Natural killer cell (primary cell): ENCODE data around the gene RGP1. TPM values are rescaled to one million over a fixed set of nuclear protein-coding genes. Genes with fewer than 3 reads are reported as not detected.
A peak's percentile ranks its signal among the peaks of the same experiment; 100 is the strongest.

Experiments used
- ATAC-seq, 3 donors: fragments of 150-1000 bp in 2 of 3; fragments of 200-7000 bp in 1 of 3; cut with Tn5 transposase; 1 replicate in 1 of 3; 2 replicates in 2 of 3; pipeline ENCODE4 v1.10.0; 2021; ENCODE audit warnings: mild to moderate bottlenecking in 2 of 3, moderate library complexity in 2 of 3
- DNase-seq, 2 donors: peaks; one replicate each; pipeline versions ENCODE4 v3.0.0 to v3.0.0-alpha.2; 2013 to 2021; ENCODE audit warnings: mixed read lengths in 1 of 2
- H3K27ac ChIP-seq: one replicate; pipeline ENCODE4 v1.5.1; 2013; ENCODE audit warnings: mild to moderate bottlenecking, low read length
- H3K27me3 ChIP-seq: one replicate; pipeline ENCODE4 v1.6.1; 2013; ENCODE audit warnings: low read length; ENCODE audit not compliant: control insufficient read depth, insufficient read depth
- H3K36me3 ChIP-seq: one replicate; pipeline ENCODE4 v1.6.1; 2013; ENCODE audit warnings: low read length; ENCODE audit not compliant: control insufficient read depth, insufficient read depth
- H3K4me1 ChIP-seq: one replicate; pipeline ENCODE4 v1.6.1; 2013; ENCODE audit warnings: low read length; ENCODE audit not compliant: control insufficient read depth, insufficient read depth
- H3K4me3 ChIP-seq: one replicate; pipeline ENCODE4 v1.5.1; 2013; ENCODE audit warnings: low read length
- H3K9me3 ChIP-seq: one replicate; pipeline ENCODE4 v1.6.1; 2013; ENCODE audit warnings: low read length; ENCODE audit not compliant: control insufficient read depth, insufficient read depth
- H3K27ac Mint-ChIP-seq, 2 donors: one replicate each; pipeline ENCODE4 v1.8.0; 2022; ENCODE audit warnings: mild to moderate bottlenecking in 2 of 2, mixed read lengths in 2 of 2, moderate library complexity in 1 of 2
- H3K27me3 Mint-ChIP-seq, 2 donors: one replicate each; pipeline ENCODE4 v1.8.0; 2022; ENCODE audit warnings: low read depth in 2 of 2, mixed read lengths in 2 of 2
- H3K36me3 Mint-ChIP-seq: one replicate; pipeline ENCODE4 v1.8.0; 2022; ENCODE audit warnings: mixed read lengths
- H3K4me1 Mint-ChIP-seq, 2 donors: one replicate each; pipeline ENCODE4 v1.8.0; 2022; ENCODE audit warnings: mixed read lengths in 2 of 2
- H3K4me3 Mint-ChIP-seq: one replicate; pipeline ENCODE4 v1.8.0; 2022; ENCODE audit warnings: mild to moderate bottlenecking, moderate library complexity, mixed read lengths
- H3K9me3 Mint-ChIP-seq, 2 donors: one replicate each; pipeline ENCODE4 v1.8.0; 2022; ENCODE audit warnings: mixed read lengths in 2 of 2
- WGBS: methylation state at CpG from one replicate; pipeline ENCODE4 v1.1.7; 2013; ENCODE audit warnings: missing lambda C conversion rate; ENCODE audit not compliant: insufficient coverage; 5-methylcytosine and 5-hydroxymethylcytosine counted together
- intact Hi-C: fragments of 100-400 bp; cut with micrococcal nuclease; formaldehyde crosslinking; loops from one replicate; pipeline ENCODE4 v1.14.2; 2022
- total RNA-seq, 4 donors: library from RNA; stranded (reverse); fragments of 120-200 nt in 1 of 4; gene quantifications; one replicate each; pipeline versions ENCODE4 v1.2.3 to v1.2.4, GENCODE V29; 2013 to 2022
- TF ChIP-seq, protein P1 (sequence below): fragments of 200-600 bp; IDR thresholded peaks from one replicate; pipeline ENCODE4 v1.8.0; 2022; ENCODE audit warnings: antibody characterized with exemption

The RGP1 gene
- total RNA-seq, 3 donors from 2014 or later (not counting 1 experiment from before 2014, with no cell fraction given) = 22.3 to 26.4 (median 23.3) TPM

DNA sequence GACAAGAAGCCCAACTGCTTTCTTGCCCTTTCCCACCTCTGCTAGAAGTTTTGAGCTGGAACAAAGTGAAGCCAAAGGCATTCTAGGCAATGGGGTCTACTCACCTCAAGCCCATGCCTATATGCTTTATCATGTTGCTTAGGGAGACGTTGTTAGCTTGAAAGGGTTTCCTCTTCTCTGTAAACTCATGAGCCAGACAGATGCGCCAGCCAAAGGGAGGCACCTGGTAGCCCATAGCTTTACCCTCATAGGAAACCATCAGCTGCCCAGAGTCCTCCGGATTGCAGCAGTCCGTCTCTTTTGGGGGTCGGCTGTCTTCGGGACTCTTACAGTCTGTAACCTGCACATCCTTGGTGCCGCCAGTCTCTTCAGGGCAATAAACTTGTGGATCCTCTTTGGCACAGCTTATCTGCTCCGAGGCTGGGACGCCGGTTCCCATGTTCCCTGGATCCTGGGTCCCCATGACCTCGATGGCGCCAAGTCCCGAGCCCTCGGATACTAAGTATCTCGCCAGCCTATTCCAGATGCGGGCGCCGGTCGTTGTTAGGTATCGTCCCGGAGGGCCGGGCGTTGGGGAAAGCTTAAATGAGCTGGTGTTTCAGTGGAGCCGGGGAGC lies 737 bp upstream of the RGP1 start:
- peaks cover 44 to 55% of the 10 kb centered on the region in 2 donors for H3K4me1 Mint-ChIP-seq
- intact Hi-C loops = loop anchor here (5.0 kb wide), 1 partner anchor 146 kb away; no protein-coding TSS in a partner anchor
- no peaks in the 10 kb centered on the region for H3K27me3 Mint-ChIP-seq
- peak in 1 of 2 donors; percentile 42 for DNase-seq
- TF ChIP-seq, protein P1, sequence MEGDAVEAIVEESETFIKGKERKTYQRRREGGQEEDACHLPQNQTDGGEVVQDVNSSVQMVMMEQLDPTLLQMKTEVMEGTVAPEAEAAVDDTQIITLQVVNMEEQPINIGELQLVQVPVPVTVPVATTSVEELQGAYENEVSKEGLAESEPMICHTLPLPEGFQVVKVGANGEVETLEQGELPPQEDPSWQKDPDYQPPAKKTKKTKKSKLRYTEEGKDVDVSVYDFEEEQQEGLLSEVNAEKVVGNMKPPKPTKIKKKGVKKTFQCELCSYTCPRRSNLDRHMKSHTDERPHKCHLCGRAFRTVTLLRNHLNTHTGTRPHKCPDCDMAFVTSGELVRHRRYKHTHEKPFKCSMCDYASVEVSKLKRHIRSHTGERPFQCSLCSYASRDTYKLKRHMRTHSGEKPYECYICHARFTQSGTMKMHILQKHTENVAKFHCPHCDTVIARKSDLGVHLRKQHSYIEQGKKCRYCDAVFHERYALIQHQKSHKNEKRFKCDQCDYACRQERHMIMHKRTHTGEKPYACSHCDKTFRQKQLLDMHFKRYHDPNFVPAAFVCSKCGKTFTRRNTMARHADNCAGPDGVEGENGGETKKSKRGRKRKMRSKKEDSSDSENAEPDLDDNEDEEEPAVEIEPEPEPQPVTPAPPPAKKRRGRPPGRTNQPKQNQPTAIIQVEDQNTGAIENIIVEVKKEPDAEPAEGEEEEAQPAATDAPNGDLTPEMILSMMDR = no peak
- peak in 1 of 3 donors; percentile 22 for ATAC-seq
- H3K27me3 ChIP-seq = no peaks in the 10 kb centered on the region
- peak overlapping the region; percentile 91 for H3K4me3 Mint-ChIP-seq
- H3K36me3 Mint-ChIP-seq = peaks cover 6% of the 10 kb centered on the region
- under 1% methylated on average over 24 of the region's 24 CpGs for WGBS
- peaks cover 34% of the 10 kb centered on the region for H3K4me1 ChIP-seq
- no peaks in the 10 kb centered on the region for H3K9me3 ChIP-seq
- peak overlapping the region; percentile 90 to 92 for H3K27ac Mint-ChIP-seq
- H3K9me3 Mint-ChIP-seq = no peaks in the 10 kb centered on the region
- peaks cover 39% of the 10 kb centered on the region for H3K36me3 ChIP-seq
- peak overlapping the region; percentile 87 for H3K4me3 ChIP-seq
- H3K27ac ChIP-seq = peak overlapping the region; percentile 63

- TF ChIP-seq, protein P1 = no peak
- Mint-ChIP-seq H3K9me3 (no peaks in the 10 kb centered on the region), H3K27me3 (no peaks in the 10 kb centered on the region), H3K4me3 (peak overlapping the region; percentile 92), H3K36me3 (no peaks in the 10 kb centered on the region), H3K27ac (peak overlapping the region; percentile 90 to 92), H3K4me1 (peaks cover 40 to 50% of the 10 kb centered on the region in 2 donors)
- peak overlapping the region; percentile 79 for H3K27ac ChIP-seq
- H3K9me3 ChIP-seq = no peaks in the 10 kb centered on the region
- H3K4me3 ChIP-seq = peak overlapping the region; percentile 87
- H3K36me3 ChIP-seq = peaks cover 36% of the 10 kb centered on the region
- intact Hi-C loops = loop anchor here (1.0 to 5.0 kb wide), 2 partner anchors 17 to 147 kb away; partner anchors contain the start of genes CREB3 and TLN1
- H3K27me3 ChIP-seq = no peaks in the 10 kb centered on the region
- DNase-seq = peak in 1 of 2 donors; percentile 69
- H3K4me1 ChIP-seq = peaks cover 34% of the 10 kb centered on the region
- 7% methylated on average over 18 of the region's 19 CpGs for WGBS
- peak; percentile 27 to 48 (median 33) for ATAC-seq
These were observed 598 bp downstream of the RGP1 start for GRCh38 chr9:35749515-35750255.

DNA sequence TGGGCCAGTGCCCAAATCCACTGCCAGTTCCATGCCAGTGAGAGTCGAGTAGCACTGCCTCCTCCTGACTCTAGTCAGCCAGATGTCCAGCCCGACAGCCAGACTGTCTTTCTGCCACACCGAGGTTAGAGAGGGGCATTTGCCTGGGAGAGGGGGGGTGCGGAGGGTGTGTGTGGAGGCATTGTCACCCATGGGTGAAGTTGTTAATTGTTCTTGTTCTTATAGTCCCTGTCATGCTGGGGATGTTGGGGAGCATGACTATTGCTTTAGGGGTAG lies 1.1 kb downstream of the RGP1 start:
- Mint-ChIP-seq H3K27ac (peak overlapping the region; percentile 90 to 92), H3K4me1 (peaks cover 40 to 50% of the 10 kb centered on the region in 2 donors)

More for the DNA sequence above, 1.1 kb downstream of the RGP1 start:
- intact Hi-C loops = no loop called here
- H3K4me3 ChIP-seq = no peak overlapping the region
- peaks cover 34% of the 10 kb centered on the region for H3K4me1 ChIP-seq
- peak overlapping the region; percentile 79 for H3K27ac ChIP-seq
- WGBS = 80% methylated on average over 4 of the region's 4 CpGs
- ATAC-seq (no peak), DNase-seq (no peak)
- no peaks in the 10 kb centered on the region for H3K9me3 Mint-ChIP-seq
- H3K4me3 Mint-ChIP-seq = peak overlapping the region; percentile 92
- H3K36me3 ChIP-seq = peaks cover 36% of the 10 kb centered on the region
- H3K27me3 ChIP-seq = no peaks in the 10 kb centered on the region
- no peaks in the 10 kb centered on the region for H3K9me3 ChIP-seq
- no peaks in the 10 kb centered on the region for H3K36me3 Mint-ChIP-seq
- H3K27me3 Mint-ChIP-seq = no peaks in the 10 kb centered on the region
- TF ChIP-seq, protein P1 = no peak
